ENCODE results near the gene BUD31.

DNA sequence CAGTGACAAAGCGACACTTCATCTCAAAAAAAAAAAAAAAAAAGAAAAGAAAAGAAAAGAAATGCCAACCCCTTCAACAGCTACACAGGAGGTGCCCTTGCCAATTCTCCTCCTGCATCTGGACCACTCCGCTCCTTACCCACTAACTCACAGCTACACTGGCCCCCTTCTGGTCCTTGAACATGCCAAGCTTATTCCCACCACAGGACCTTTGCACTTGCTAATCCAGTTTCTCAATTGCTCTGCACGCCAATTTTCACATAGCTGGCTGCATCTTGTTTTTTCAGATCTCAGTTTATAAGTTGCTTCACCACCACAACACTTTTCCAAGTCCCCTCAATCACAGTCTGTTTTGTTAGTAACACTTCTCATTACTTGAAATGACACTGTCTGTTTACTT, 5.9 kb upstream of the BUD31 start:
- TF ChIP-seq NR3C1 (CRISPR knock-in tag; IDR thresholded peaks at IDR 0.05) = no peak
- no peak for TF ChIP-seq ZFX (CRISPR knock-in tag; IDR thresholded peaks at IDR 0.05)
